Suppressor macrophage treated with lipopolysaccharide for 4 hours (primary cell): Measurements from ENCODE around the gene CHRNA5.
"Not testable (repeated sequence)": the region's sequence is repeated elsewhere in the genome, so short reads cannot be mapped to it uniquely, and the experiment has no call there.

Experiments used
- DNase-seq: peaks from one replicate; pipeline ENCODE4 v3.0.0-alpha.2; 2020

The CHRNA5 gene

GRCh38 chr15:78565097-78565950, at the start of gene CHRNA5:
CHRNA5 (plus strand) TSS chr15:78565520; CDS start chr15:78565720, 200 bp downstream.
- DNase-seq, result peak; percentile 74

GRCh38 chr15:78520035-78520434, 45.3 kb upstream of the CHRNA5 start:
- DNase-seq, result not testable (repeated sequence)

- no peak for DNase-seq
Measured at GRCh38 chr15:78524230-78524629, 41.1 kb upstream of the CHRNA5 start.

- DNase-seq, result no peak
Measured at GRCh38 chr15:78527325-78527724, 38.0 kb upstream of the CHRNA5 start.

- DNase-seq, result no peak
Measured at GRCh38 chr15:78533331-78533730, 32.0 kb upstream of the CHRNA5 start.

GRCh38 chr15:78536134-78536533, 29.2 kb upstream of the CHRNA5 start:
- DNase-seq, result peak; percentile 8

GRCh38 chr15:78537266-78537905, 27.9 kb upstream of the CHRNA5 start:
- DNase-seq, result no peak

GRCh38 chr15:78538358-78538757, 27.0 kb upstream of the CHRNA5 start:
- no peak for DNase-seq

- not testable (repeated sequence) for DNase-seq
Measured at GRCh38 chr15:78539464-78540140, 25.7 kb upstream of the CHRNA5 start.

GRCh38 chr15:78540141-78540870, 25.0 kb upstream of the CHRNA5 start, which contains the start of gene PSMA4:
PSMA4 (plus strand) TSS chr15:78540444; CDS start chr15:78541928, 1,484 bp downstream.
- peak; percentile 96 for DNase-seq

GRCh38 chr15:78540871-78541743, 24.2 kb upstream of the CHRNA5 start:
- DNase-seq, result peak; percentile 84

- no peak for DNase-seq
Measured at GRCh38 chr15:78541744-78542034, 23.6 kb upstream of the CHRNA5 start.

- no peak for DNase-seq
Measured at GRCh38 chr15:78542647-78543046, 22.7 kb upstream of the CHRNA5 start.

- DNase-seq, result no peak
Measured at GRCh38 chr15:78550194-78550593, 15.1 kb upstream of the CHRNA5 start.

GRCh38 chr15:78550815-78551214, 14.5 kb upstream of the CHRNA5 start:
- no peak for DNase-seq

- no peak for DNase-seq
Measured at GRCh38 chr15:78551902-78552301, 13.4 kb upstream of the CHRNA5 start.

- no peak for DNase-seq
Measured at GRCh38 chr15:78552597-78552996, 12.7 kb upstream of the CHRNA5 start.

- not testable (repeated sequence) for DNase-seq
Measured at GRCh38 chr15:78560201-78560600, 5.1 kb upstream of the CHRNA5 start.

- DNase-seq, result no peak
Measured at GRCh38 chr15:78561490-78561889, 3.8 kb upstream of the CHRNA5 start.

- no peak for DNase-seq
Measured at GRCh38 chr15:78563092-78563491, 2.2 kb upstream of the CHRNA5 start.

- no peak for DNase-seq
Measured at GRCh38 chr15:78564743-78565096, 600 bp upstream of the CHRNA5 start.
